Spleen (tissue), 11 donors: ENCODE results near the gene CACNA2D1. TPM values are rescaled to one million over a fixed set of nuclear protein-coding genes. Genes with fewer than 3 reads are reported as not detected.

Experiments used
- DNase-seq: peaks from one replicate; pipeline ENCODE4 v3.0.0-alpha.2; 2020
- H3K27ac ChIP-seq, 8 donors: fragments of 200-600 bp; sonication (generic) in 7 of 8; 1 replicate in 4 of 8; 2 replicates in 4 of 8; pipeline versions ENCODE4 v1.5.0 to v1.8.0; 2016 to 2021; ENCODE audit warnings: inconsistent platforms in 4 of 8, mild to moderate bottlenecking in 4 of 8, moderate library complexity in 1 of 8
- H3K27me3 ChIP-seq, 7 donors: fragments of 200-600 bp; sonication (generic) in 6 of 7; replicated peaks in 1 of 7; 1 replicate in 4 of 7; 2 replicates in 3 of 7; pipeline versions ENCODE4 v1.5.0 to v1.8.0; 2016 to 2021; ENCODE audit warnings: inconsistent platforms in 3 of 7, mild to moderate bottlenecking in 1 of 7
- H3K36me3 ChIP-seq, 6 donors: fragments of 200-600 bp; sonication (generic) in 5 of 6; 1 replicate in 4 of 6; 2 replicates in 2 of 6; pipeline versions ENCODE4 v1.5.0 to v1.8.0; 2016 to 2021; ENCODE audit warnings: inconsistent platforms in 2 of 6
- H3K4me1 ChIP-seq, 6 donors: fragments of 200-600 bp; sonication (generic) in 5 of 6; 1 replicate in 3 of 6; 2 replicates in 3 of 6; pipeline versions ENCODE4 v1.5.0 to v1.8.0; 2016 to 2021; ENCODE audit warnings: inconsistent platforms in 3 of 6
- H3K4me3 ChIP-seq, 8 donors: fragments of 200-600 bp; sonication (generic) in 7 of 8; 1 replicate in 4 of 8; 2 replicates in 4 of 8; pipeline versions ENCODE4 v1.5.0 to v1.8.0; 2016 to 2021; ENCODE audit warnings: inconsistent platforms in 4 of 8, mild to moderate bottlenecking in 4 of 8, moderate library complexity in 2 of 8
- H3K9me3 ChIP-seq, 8 donors: fragments of 200-600 bp; sonication (generic) in 7 of 8; 1 replicate in 4 of 8; 2 replicates in 4 of 8; pipeline versions ENCODE4 v1.5.0 to v1.8.0; 2016 to 2021; ENCODE audit warnings: inconsistent platforms in 4 of 8
- POLR2A ChIP-seq, 3 donors: fragments of 450-650 bp; IDR thresholded peaks; one replicate each; pipeline ENCODE4 v1.5.1; 2017; ENCODE audit warnings: antibody characterized with exemption in 3 of 3, mild to moderate bottlenecking in 1 of 3
- POLR2AphosphoS5 ChIP-seq, 3 donors: sonication (generic); formaldehyde crosslinking; IDR thresholded peaks; one replicate each; pipeline ENCODE4 v1.5.1; 2017; ENCODE audit warnings: antibody characterized with exemption in 3 of 3
- WGBS, 5 donors: extraction: QIAGEN DNeasy Blood & Tissue Kit in 3 of 5; methylation state at CpG; one replicate each; pipeline versions ENCODE4 v1.1.5 to v1.1.7; 2013 to 2018; 5-methylcytosine and 5-hydroxymethylcytosine counted together
- intact Hi-C: fragments of 100-400 bp; cut with DNase I; formaldehyde crosslinking; loops from one replicate; pipeline ENCODE4 v1.15.0; 2023; ENCODE audit warnings: low total_unique reads
- polyA plus RNA-seq, 3 donors: library from polyadenylated mRNA; stranded (reverse); fragments of 200-250 nt; gene quantifications; one replicate each; pipeline ENCODE4 v1.2.1, GENCODE V29; 2013
- total RNA-seq, 7 donors: library from RNA; depleted of rRNA in 3 of 7; stranded (reverse); fragments of >200 nt in 3 of 7; fragmentation: NEBNext Ultra II Directional in 4 of 7; extraction: Animal tissue kit (Norgen Biotek cat#: 25700) in 4 of 7; gene quantifications; one replicate each; pipeline versions ENCODE4 v1.1.0 to v1.2.1, GENCODE V29; 2016 to 2021
- TF ChIP-seq, protein P1 (sequence below), 11 experiments: fragments of 200-600 bp in 7 of 11; fragments of 450-650 bp in 4 of 11; sonication (generic) in 4 of 11; IDR thresholded peaks in 8 of 11; conservative IDR thresholded peaks in 3 of 11; 1 replicate in 7 of 11; 2 replicates in 4 of 11; pipeline versions ENCODE4 v1.4.0 to v1.8.0; 2016 to 2021; ENCODE audit warnings: antibody characterized with exemption in 11 of 11, inconsistent platforms in 4 of 11, mild to moderate bottlenecking in 1 of 11
- donor health status: healthy with polysubstance abuse.
- donor health status: DM: no; HTN: no; CAD: no; lungs with moderate emphysema.
- donor health status: DM: no; HTN: no; CAD: no.
- donor health status: Bipolar disorder and iron deficiency.
- donor health status: healthy.
- donor health status: DM: no; HTN: no; CAD: no.
- donor health status: DM: yes; HTN: yes; CAD: no.

The CACNA2D1 gene
- total and polyA plus RNA-seq, 10 donors, result 1.7 to 24.0 (median 15.2) TPM

DNA sequence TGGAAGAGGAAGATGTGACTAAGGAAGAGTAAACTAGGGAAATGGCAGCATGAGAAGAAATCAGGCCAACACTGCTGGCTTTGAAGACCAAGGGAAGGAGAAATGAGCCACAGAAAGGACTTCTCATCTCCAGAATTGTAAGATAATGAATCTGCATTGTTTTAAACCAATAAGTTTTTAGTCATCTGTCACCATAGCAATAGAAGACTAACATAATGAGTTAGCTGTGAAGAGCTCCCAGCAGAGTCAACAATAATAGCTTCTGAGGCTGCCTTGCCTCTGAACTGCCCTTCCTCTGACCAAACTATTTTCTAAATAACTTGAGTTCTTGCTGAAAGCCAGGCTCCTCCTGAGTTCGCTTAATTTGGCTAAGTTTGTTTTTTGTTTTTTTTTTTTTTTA, 103.6 kb downstream of the CACNA2D1 start:
- DNase-seq, result no peak
- Histone ChIP-seq H3K27ac (no peak overlapping the region), H3K4me3 (no peak overlapping the region), H3K4me1 (no peaks in the 10 kb centered on the region), H3K9me3 (no peaks in the 10 kb centered on the region), H3K27me3 (no peaks in the 10 kb centered on the region), H3K36me3 (no peaks in the 10 kb centered on the region)
- 87 to 95% (median 92%) methylated on average over 1 of the region's 1 CpG for WGBS, 5 donors
- intact Hi-C loops, result no loop called here
- no peak for TF ChIP-seq POLR2AphosphoS5 (IDR thresholded peaks at IDR 0.05)
- TF ChIP-seq, protein P1, sequence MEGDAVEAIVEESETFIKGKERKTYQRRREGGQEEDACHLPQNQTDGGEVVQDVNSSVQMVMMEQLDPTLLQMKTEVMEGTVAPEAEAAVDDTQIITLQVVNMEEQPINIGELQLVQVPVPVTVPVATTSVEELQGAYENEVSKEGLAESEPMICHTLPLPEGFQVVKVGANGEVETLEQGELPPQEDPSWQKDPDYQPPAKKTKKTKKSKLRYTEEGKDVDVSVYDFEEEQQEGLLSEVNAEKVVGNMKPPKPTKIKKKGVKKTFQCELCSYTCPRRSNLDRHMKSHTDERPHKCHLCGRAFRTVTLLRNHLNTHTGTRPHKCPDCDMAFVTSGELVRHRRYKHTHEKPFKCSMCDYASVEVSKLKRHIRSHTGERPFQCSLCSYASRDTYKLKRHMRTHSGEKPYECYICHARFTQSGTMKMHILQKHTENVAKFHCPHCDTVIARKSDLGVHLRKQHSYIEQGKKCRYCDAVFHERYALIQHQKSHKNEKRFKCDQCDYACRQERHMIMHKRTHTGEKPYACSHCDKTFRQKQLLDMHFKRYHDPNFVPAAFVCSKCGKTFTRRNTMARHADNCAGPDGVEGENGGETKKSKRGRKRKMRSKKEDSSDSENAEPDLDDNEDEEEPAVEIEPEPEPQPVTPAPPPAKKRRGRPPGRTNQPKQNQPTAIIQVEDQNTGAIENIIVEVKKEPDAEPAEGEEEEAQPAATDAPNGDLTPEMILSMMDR (IDR thresholded peaks at IDR 0.05 in 8 of 11, conservative IDR thresholded peaks at IDR 0.05 in 3 of 11), result no peak
- no peak for TF ChIP-seq POLR2A (IDR thresholded peaks at IDR 0.05)

DNA sequence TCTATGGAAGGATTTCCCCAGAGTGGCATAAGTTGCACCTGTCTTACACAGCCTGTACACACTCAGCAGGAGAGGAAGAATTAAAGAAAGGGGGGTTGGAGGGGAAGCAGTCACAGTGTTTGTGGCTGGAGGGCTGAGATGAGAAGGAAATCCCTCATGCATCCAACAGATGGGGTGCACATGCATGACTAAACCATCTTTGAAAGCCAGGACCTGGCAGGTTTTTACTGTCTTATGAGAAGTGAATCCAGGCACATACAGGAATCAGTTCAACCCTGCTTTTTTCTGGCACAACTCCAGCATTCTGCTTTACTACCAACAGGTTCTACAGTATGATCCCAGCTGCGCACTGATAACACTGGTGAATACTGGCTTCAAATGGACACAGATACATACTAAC, 107.7 kb downstream of the CACNA2D1 start:
- intact Hi-C loops, result no loop called here
- no peak for TF ChIP-seq POLR2A (IDR thresholded peaks at IDR 0.05)
- no peak for TF ChIP-seq POLR2AphosphoS5 (IDR thresholded peaks at IDR 0.05)
- TF ChIP-seq, protein P1 (IDR thresholded peaks at IDR 0.05 in 8 of 11, conservative IDR thresholded peaks at IDR 0.05 in 3 of 11), result no peak
- no peak for DNase-seq
- no peaks in the 10 kb centered on the region for H3K36me3 ChIP-seq
- no peaks in the 10 kb centered on the region for H3K4me1 ChIP-seq
- H3K4me3 ChIP-seq, result no peak overlapping the region
- WGBS, 5 donors, result 91 to 97% (median 95%) methylated on average over 1 of the region's 1 CpG
- no peaks in the 10 kb centered on the region for H3K9me3 ChIP-seq
- H3K27ac ChIP-seq, result no peak overlapping the region
- no peaks in the 10 kb centered on the region for H3K27me3 ChIP-seq

DNA sequence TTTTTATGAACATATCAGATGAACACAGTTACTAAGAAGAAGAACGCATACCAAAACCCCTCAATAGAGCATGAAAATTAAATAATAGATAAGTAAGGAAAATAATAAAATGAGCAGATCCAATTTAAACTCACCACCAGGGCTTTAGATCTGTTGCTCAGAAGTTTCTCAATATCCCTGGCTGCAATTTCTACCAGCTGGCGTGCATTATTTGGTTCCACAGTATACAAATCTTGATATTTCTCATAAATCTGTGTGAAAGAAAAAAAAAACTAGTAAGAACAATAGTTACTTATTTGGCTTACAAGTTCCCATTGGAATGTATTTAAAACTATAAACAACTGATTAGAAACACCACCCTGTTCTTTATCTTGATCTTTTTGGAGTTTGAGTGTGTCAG, 108.6 kb downstream of the CACNA2D1 start:
- intact Hi-C loops, result no loop called here
- Histone ChIP-seq H3K27ac (no peak overlapping the region), H3K4me3 (no peak overlapping the region), H3K9me3 (no peaks in the 10 kb centered on the region), H3K36me3 (no peaks in the 10 kb centered on the region), H3K27me3 (no peaks in the 10 kb centered on the region), H3K4me1 (no peaks in the 10 kb centered on the region)
- no peak for DNase-seq
- TF ChIP-seq, protein P1 (IDR thresholded peaks at IDR 0.05 in 8 of 11, conservative IDR thresholded peaks at IDR 0.05 in 3 of 11), result no peak
- no peak for TF ChIP-seq POLR2A (IDR thresholded peaks at IDR 0.05)
- WGBS, 5 donors, result 89 to 95% (median 94%) methylated on average over 2 of the region's 2 CpGs

DNA sequence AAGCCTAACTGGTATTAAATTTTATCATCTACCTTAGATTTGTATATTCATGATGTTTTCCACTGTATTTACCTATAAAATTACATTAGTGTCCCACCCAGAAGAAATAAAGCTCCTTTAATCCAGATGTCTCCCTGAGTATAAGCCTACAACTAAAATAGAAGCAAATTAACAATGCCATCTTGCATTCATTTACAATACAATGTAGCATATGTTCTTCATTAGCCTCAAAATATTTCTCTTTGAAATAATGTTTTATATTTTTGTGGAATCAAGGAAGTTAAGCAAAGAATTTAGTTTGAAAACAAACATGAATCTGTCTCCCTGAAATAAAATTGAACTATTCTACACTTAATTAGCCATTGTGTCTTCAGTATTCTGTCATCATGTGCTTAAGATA, 112.3 kb downstream of the CACNA2D1 start:
- no peaks in the 10 kb centered on the region for H3K27me3 ChIP-seq
- TF ChIP-seq POLR2AphosphoS5 (IDR thresholded peaks at IDR 0.05) (no peak), POLR2A (IDR thresholded peaks at IDR 0.05) (no peak)
- TF ChIP-seq, protein P1 (IDR thresholded peaks at IDR 0.05 in 8 of 11, conservative IDR thresholded peaks at IDR 0.05 in 3 of 11), result no peak
- H3K9me3 ChIP-seq, result no peaks in the 10 kb centered on the region
- DNase-seq, result no peak
- H3K4me3 ChIP-seq, result no peak overlapping the region
- H3K36me3 ChIP-seq, result no peaks in the 10 kb centered on the region
- no peak overlapping the region for H3K27ac ChIP-seq
- H3K4me1 ChIP-seq, result no peaks in the 10 kb centered on the region
- intact Hi-C loops, result no loop called here
